CD4-positive, alpha-beta T cell treated with Interleukin-17A for 4 hours (primary cell): ENCODE results near the gene AFAP1.

Source experiments
- DNase-seq: peaks from one replicate; pipeline ENCODE4 v3.0.0-alpha.2; 2020; ENCODE audit warnings: mixed read lengths

The AFAP1 gene

GRCh38 chr4:7780751-7781348 lies 158.8 kb downstream of the AFAP1 start:
- DNase-seq = no peak

DNA sequence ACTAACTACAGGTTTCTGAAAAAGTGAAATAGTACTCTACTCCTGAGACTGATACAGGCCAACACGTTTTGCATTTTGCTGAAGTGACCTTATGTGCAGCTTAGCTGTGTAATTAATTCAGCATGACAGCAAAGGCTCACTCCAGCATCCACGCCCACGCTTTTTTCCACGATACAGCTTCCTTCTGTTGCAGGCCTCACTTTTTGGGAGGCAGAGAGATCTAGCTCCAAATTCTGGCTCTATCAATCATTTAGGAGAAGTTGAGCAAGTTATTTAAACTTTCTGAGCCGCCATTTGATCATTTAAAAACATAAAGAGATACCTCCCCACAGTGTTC lies 160.3 kb downstream of the AFAP1 start:
- no peak for DNase-seq

GRCh38 chr4:7778510-7779431 lies 160.9 kb downstream of the AFAP1 start:
- no peak for DNase-seq

GRCh38 chr4:7777871-7778509 lies 161.7 kb downstream of the AFAP1 start:
- DNase-seq = no peak

- no peak for DNase-seq
Measured at GRCh38 chr4:7777017-7777710, 162.5 kb downstream of the AFAP1 start.

GRCh38 chr4:7775396-7775795 lies 164.3 kb downstream of the AFAP1 start:
- DNase-seq = no peak

- DNase-seq = no peak
Measured at GRCh38 chr4:7774301-7775294, 165.1 kb downstream of the AFAP1 start.

DNA sequence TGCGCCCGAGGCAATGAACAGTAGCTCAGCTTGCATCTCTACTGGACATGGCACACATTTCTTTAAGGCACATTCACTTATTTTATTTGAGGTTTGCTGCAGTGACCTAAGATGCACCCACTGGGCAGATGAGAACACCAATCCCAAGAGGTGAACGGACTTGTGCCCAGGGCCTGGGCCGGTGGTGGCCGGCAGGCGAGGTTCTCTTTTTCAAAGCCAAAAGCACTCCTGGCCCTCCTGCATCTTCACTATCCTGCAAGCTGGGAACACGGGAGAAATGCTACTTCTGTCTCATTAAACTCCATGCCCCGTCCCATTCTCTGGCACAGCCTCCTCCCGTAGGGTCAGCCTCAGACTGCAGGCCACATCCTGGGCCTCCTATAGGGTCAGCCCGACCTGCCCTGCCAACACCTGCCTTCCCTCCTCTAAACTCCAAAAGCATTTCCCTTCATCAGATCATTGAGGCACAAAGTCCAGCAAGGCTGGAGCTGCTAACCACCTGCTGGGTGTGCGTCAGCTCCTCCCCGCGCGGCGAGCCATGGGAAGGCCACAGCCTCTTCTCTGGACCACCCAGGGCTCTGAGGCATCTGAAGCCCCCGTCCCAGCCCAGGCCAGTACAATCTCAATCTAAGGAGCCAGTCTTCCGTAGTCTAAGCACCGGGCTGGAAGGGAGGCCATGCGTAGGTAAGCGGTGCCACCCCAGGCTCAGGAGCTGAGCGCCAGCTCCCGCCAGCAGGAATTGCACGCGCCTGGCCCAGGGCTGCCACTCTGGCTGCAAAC lies 166.1 kb downstream of the AFAP1 start:
- no peak for DNase-seq

- DNase-seq = no peak
Measured at GRCh38 chr4:7772711-7773385, 166.8 kb downstream of the AFAP1 start.

- no peak for DNase-seq
Measured at GRCh38 chr4:7771541-7772507, 167.8 kb downstream of the AFAP1 start.

GRCh38 chr4:7771056-7771455 lies 168.6 kb downstream of the AFAP1 start:
- DNase-seq = peak; percentile 70

- peak; percentile 39 for DNase-seq
Measured at GRCh38 chr4:7770224-7771050, 169.2 kb downstream of the AFAP1 start.

DNA sequence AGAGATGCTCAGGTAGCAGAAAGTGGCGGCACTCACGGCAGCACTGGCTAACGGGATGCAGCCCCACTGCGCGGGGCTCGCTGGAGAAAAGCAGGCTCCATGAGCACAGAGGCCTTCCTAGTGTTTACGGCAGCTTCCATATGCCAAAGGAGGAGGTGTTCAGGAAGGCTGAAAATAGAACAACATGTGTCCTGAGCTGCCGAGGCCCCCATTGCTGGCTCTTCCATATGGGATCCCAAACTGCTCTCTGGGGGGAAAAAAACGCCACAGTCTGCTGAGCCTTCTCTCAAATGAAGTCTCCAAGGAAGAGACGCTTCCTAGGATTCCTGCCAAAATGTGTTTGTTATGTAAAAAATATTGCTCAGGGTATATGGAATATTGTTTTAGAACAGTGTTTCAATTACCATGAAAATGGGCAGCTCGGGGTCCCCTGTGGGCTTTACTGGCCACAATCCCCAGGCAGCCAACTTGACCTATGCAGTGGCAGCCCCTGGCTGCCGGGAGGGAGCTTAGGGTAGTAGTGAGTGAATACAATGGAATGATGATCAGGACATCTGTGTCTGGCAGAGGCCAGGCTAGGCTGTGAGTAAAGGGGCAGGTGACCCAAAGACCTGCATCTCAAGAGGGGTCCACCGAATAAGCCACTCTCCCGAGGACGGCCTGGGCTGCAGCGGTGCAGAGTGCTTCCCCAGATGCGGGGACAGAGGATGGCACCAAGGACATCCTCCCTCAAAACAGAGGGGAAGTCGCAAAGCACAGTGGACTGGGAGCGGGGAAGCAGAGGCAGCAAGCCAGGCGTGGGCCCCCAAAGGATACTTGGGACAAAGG lies 170.1 kb downstream of the AFAP1 start:
- DNase-seq = no peak

- no peak for DNase-seq
Measured at GRCh38 chr4:7768736-7769135, 170.9 kb downstream of the AFAP1 start.

GRCh38 chr4:7767966-7768365 lies 171.7 kb downstream of the AFAP1 start:
- DNase-seq = no peak

DNA sequence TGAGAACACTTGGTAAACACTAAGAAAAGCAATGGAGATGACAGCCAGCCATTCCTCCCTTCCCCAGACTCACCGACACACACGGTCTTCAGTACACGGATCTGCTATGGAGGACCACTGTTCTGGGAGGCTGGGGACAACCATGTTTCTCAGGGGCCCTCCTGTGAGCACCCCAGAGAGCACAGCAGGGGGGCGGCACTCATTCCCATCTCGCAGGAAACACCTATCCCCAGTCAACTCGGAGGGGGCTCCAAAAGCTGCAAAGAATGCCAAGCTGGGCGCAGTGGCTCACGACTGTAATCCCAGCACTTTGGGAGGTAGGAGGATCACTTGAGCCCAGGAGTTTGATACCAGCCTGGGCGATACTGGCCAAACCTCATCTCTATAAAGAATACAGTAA lies 172.1 kb downstream of the AFAP1 start:
- DNase-seq = no peak

GRCh38 chr4:7766661-7767345 lies 172.9 kb downstream of the AFAP1 start:
- DNase-seq = no peak
